Mesodermal cell (in vitro differentiated cells): ENCODE results near the gene MRPS9.

Experiments
- H3K27ac ChIP-seq: 2 replicates; pipeline ENCODE4 v1.7.0; 2013; ENCODE audit warnings: mild to moderate bottlenecking, low read depth, low read length, moderate library complexity; ENCODE audit not compliant: severe bottlenecking
- H3K36me3 ChIP-seq: 2 replicates; pipeline ENCODE4 v1.7.1; 2013; ENCODE audit warnings: mild to moderate bottlenecking, low read length, moderate library complexity; ENCODE audit not compliant: control insufficient read depth, insufficient read depth
- H3K4me1 ChIP-seq: one replicate; pipeline ENCODE4 v1.7.1; 2013; ENCODE audit warnings: mild to moderate bottlenecking, low read length; ENCODE audit not compliant: insufficient read depth, control insufficient read depth, poor library complexity, severe bottlenecking
- H3K4me3 ChIP-seq: 2 replicates; pipeline ENCODE4 v1.7.0; 2013; ENCODE audit warnings: low read length, control low read depth, mild to moderate bottlenecking; ENCODE audit not compliant: insufficient read depth, poor library complexity, severe bottlenecking; ENCODE audit errors: extremely low read depth
- H3K9me3 ChIP-seq: 2 replicates; pipeline ENCODE4 v1.7.1; 2013; ENCODE audit warnings: mild to moderate bottlenecking, low read length, moderate library complexity; ENCODE audit not compliant: control insufficient read depth
- WGBS, 2 experiments: methylation state at CpG; one replicate each; pipeline ENCODE4 v1.1.5; 2013; ENCODE audit warnings: missing lambda C conversion rate in 2 of 2; ENCODE audit not compliant: insufficient coverage in 2 of 2; 5-methylcytosine and 5-hydroxymethylcytosine counted together

Gene MRPS9

DNA sequence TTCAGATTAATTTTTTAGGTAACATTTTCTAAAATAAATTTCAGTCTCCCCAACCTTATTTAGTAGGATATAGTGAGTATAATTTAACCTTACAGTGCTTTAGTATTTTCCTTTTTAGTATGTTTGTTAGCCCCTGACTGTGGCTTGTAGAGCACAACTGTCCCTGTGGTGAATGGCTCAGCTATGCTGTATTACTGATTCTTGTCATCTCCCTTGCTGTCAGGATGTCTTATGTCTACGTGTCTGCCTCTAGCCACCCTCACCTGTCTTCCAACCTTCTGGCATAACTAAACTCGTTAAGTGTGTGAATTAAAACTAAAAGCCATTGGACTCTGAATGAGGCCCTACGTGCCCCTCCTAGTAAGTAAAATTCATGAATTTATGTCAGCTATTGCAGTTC is 18.4 kb downstream of the MRPS9 start:
- Histone ChIP-seq H3K4me1 (no peaks in the 10 kb centered on the region), H3K36me3 (peaks cover 3% of the 10 kb centered on the region), H3K9me3 (no peaks in the 10 kb centered on the region), H3K27ac (no peak overlapping the region), H3K4me3 (no peak overlapping the region)
- WGBS, 2 experiments, result 60 to 100% methylated on average over 1 of the region's 3 CpGs

DNA sequence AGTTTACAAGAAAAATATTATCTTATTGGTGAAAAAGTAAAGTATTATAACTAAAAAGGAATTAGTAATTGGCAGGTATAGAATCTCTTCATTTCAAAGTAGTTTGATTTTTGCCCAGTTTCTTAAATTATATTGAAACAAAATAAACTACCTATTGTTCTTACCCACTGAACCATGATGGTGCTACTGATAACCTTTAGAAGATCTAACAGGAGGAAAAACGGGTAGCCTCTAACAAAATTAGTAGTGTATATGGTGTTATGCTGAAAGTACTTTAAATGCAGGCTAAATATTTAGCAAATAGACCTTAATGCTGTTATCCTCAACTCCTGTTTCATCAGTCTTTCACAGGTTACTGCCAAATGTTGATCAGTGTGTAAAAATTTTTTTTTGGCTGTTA is 19.1 kb downstream of the MRPS9 start:
- Histone ChIP-seq H3K4me3 (no peak overlapping the region), H3K36me3 (no peaks in the 10 kb centered on the region), H3K27ac (no peak overlapping the region), H3K4me1 (no peaks in the 10 kb centered on the region), H3K9me3 (no peaks in the 10 kb centered on the region)
- no CpG with 5 or more reads among the region's 1 CpG for WGBS, 2 experiments

DNA sequence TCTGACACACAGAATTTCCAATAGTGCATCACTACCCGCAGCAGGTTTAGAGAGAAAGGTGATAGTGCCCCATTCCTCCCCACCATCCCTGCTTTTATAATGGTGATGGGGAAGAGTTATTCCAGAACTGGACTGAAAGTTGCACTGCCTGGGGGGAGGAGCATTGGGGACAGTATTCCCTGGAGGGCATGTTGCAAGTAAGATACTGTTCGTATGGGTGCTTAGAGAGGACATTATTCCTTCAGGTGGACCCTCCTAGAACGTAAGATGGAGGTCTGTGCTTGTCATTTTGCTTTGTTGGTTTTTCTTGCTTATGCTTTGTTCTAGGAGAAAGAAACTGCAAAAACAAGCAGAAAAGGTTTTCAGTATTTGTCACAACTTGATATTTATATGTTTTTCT is 23.7 kb downstream of the MRPS9 start:
- no peaks in the 10 kb centered on the region for H3K4me1 ChIP-seq
- no peak overlapping the region for H3K27ac ChIP-seq
- H3K4me3 ChIP-seq, result no peak overlapping the region
- 73 to 93% methylated on average over 2 of the region's 3 CpGs for WGBS, 2 experiments
- H3K9me3 ChIP-seq, result no peaks in the 10 kb centered on the region
- H3K36me3 ChIP-seq, result no peaks in the 10 kb centered on the region

DNA sequence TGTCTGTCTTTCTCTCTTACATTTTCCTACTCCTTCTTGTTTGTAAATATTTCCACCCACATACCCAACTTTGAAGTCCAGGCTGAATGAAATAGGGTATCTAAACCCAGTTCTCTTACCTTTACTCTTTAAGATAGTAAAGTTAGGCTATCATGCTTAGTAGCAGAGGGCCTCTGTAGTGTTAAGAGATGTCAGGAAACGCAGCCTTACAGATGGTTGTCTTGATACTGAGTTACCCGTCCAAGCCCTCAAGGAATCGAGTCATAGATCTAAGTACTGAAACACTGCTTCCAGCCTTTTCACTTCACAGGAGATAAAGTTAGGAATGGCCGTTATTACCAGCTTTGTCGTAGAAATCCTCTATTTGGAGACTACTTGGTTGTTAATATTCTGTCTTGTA is 24.3 kb downstream of the MRPS9 start:
- Histone ChIP-seq H3K36me3 (no peaks in the 10 kb centered on the region), H3K4me1 (no peaks in the 10 kb centered on the region), H3K4me3 (no peak overlapping the region), H3K9me3 (no peaks in the 10 kb centered on the region), H3K27ac (no peak overlapping the region)
- WGBS, 2 experiments, result 60 to 78% methylated on average over 1 to 2 of the region's 5 CpGs

DNA sequence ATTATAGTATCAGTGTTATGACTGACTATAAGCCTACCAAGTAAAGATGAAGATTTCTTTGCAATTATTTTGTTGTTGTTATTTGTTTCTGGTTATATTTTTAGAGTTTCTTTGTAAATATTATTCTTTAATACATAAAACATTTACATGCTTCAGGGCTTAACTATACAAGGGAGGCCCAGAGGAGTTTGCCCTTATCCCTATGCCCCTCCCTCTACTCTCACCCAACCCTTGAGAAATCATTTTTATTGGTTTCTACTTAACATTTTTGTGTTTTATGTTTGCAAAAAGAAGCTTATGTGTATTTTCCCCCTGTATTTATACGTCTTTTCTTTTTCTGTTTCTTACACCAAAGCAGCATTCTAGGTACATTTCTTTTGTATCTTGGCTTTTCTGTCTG is 30.5 kb downstream of the MRPS9 start:
- Histone ChIP-seq H3K9me3 (no peaks in the 10 kb centered on the region), H3K36me3 (no peaks in the 10 kb centered on the region)
- no CpG with 5 or more reads among the region's 1 CpG for WGBS, 2 experiments

DNA sequence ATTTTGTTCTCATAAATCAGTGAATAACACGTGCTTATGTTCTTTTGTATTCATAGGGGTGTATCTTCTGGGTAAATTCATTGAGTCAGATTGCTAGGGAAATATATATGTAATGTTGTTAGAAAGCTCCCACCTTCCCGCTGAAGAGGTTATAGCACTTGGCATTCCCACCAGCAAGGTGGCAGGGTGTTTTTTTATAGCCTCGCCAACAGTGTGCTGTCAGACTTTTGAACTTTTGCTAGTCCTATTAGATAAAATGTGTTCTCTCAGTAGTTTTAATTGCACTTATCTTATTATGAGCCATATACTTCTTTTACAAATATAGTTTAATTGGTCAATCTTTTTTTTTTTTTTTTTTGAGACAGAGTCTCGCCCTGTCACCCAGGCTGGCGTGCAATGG is 31.0 kb downstream of the MRPS9 start:
- no peaks in the 10 kb centered on the region for H3K9me3 ChIP-seq
- H3K27ac ChIP-seq, result no peak overlapping the region
- 79 to 89% methylated on average over 2 to 3 of the region's 5 CpGs for WGBS, 2 experiments
- no peaks in the 10 kb centered on the region for H3K4me1 ChIP-seq
- no peaks in the 10 kb centered on the region for H3K36me3 ChIP-seq
- H3K4me3 ChIP-seq, result no peak overlapping the region

More for the DNA sequence above, 30.5 kb downstream of the MRPS9 start:
- H3K27ac ChIP-seq, result no peak overlapping the region
- no peaks in the 10 kb centered on the region for H3K4me1 ChIP-seq
- H3K4me3 ChIP-seq, result no peak overlapping the region

DNA sequence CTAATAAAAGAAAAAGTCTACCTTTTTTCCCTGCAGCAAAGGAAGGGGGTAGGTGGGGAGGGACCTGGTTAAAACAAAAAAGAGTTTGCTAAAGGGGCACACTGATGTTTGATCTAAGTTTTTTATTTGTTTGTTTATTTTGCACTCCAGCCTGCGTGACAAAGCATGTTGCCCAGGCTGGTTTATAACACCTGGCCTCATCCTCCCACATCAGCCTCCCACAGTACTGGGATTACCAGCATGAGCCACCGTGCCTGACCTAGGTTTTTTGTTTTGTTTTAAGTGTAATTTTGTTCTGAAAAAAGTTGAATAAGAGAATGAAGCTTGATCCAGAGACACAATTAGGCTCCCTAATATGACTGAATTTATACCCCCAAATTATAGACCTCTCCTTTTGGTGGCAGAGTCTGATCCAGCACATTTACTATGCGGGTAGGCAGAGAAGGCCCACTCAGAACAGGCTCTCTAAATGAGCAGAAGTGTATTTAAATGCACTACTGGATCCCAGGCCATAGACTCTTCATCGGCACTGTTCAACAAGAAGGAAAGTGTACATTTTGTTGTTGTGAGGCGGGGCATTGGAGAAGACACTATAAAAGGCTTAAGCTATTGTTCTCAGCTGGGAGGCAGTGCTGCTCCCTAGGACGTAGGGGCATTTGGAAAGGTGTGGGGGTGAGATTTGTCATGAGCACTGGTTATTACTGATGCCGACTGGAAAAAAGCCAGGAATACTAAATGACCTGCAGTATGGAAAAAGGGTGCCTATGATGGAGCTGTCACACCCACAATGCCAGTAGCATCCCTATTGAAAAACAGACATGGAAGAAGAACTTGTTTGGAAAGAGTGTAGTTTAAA is 32.4 kb downstream of the MRPS9 start:
- 86 to 90% methylated on average over 4 to 5 of the region's 7 CpGs for WGBS, 2 experiments
- Histone ChIP-seq H3K27ac (no peak overlapping the region), H3K9me3 (no peaks in the 10 kb centered on the region), H3K4me3 (no peak overlapping the region), H3K36me3 (peaks cover 4% of the 10 kb centered on the region), H3K4me1 (no peaks in the 10 kb centered on the region)

DNA sequence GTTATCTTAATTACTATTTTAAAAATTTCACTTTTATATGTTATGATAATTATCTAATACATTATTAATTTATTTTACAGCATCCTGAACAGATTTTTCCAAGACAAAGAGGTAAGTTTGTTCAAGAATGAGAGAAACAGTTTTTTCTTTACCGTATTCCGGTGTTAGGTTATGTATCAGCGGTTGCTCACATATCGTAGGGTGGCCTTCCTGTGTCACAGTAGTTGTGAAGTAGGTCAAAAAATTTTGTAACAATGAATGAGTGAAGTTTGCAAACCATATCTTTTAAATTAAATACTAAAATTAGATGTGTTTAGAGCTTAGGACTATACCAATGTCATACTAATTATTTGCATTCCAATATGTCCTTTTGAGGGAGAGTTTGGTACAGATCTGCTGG is 33.5 kb downstream of the MRPS9 start:
- WGBS, 2 experiments, result 100% methylated on average over 2 of the region's 4 CpGs; no CpG with 5 or more reads in 1 of the 2 experiments
- H3K4me3 ChIP-seq, result no peak overlapping the region
- peaks cover 4% of the 10 kb centered on the region for H3K36me3 ChIP-seq
- no peak overlapping the region for H3K27ac ChIP-seq
- H3K4me1 ChIP-seq, result no peaks in the 10 kb centered on the region
- H3K9me3 ChIP-seq, result no peaks in the 10 kb centered on the region

DNA sequence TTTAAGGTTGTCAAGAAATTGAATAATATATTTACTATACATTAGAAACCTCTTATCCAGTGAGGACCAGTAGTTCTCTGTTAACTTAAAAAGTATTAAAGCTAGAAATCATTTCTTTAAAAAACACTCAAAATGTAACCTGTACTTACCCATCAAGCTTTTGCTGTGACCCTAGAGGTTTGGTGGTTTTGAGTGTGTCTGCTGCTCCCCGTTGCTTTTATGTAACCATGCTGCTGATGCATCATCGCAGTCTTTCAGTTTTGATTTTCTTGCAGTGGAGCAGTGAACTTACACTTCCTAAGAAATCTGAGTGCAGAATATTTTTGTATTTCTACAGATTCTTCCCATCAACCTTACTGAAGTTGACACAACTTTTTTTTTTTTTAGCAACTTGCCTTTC is 34.2 kb downstream of the MRPS9 start:
- 80% methylated on average over 1 of the region's 2 CpGs; no CpG with 5 or more reads in 1 of the 2 experiments for WGBS, 2 experiments
- H3K9me3 ChIP-seq, result no peaks in the 10 kb centered on the region
- no peak overlapping the region for H3K4me3 ChIP-seq
- peaks cover 4% of the 10 kb centered on the region for H3K36me3 ChIP-seq
- no peak overlapping the region for H3K27ac ChIP-seq
- no peaks in the 10 kb centered on the region for H3K4me1 ChIP-seq

DNA sequence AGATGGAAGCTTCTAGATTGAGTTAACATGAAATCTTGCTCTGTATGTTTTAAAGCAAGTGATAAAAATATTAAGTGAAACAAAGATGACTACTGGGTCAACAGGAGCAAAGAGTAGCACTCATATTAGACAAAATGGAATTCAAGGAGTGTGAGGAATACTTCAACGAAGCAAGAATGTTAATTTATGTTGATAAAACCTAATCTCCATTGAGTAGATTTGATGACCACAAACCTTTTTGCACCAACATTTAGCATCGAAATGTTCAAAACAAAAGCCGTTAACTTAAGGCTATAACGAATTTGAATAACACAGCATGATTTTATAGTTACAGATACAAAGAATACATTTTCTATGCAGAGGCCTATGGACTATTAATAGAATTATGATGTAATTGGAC is 35.7 kb downstream of the MRPS9 start:
- no CpG with 5 or more reads among the region's 4 CpGs for WGBS, 2 experiments
- Histone ChIP-seq H3K36me3 (peaks cover 4% of the 10 kb centered on the region), H3K9me3 (no peaks in the 10 kb centered on the region), H3K27ac (no peak overlapping the region), H3K4me3 (no peak overlapping the region), H3K4me1 (peaks cover under 1% of the 10 kb centered on the region)

DNA sequence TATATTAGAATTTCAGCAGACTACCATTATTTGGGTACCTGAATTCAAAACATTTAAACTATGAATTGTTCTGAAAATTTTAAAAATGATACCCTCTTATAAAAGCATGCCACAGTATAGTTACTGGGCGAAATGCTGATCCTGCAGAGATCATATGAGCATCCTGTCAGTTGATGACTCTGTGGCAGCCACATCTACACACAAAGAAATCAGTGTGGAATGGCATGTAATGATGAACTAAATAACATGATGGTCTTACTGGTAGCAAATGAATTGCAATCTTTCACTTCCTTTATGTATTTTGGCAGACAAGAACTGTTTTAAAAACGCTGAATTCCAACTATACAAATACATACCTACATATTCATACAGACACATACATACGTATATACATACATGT is 38.3 kb downstream of the MRPS9 start:
- no CpG with 5 or more reads among the region's 3 CpGs for WGBS, 2 experiments
- Histone ChIP-seq H3K4me1 (peaks cover 4% of the 10 kb centered on the region), H3K27ac (no peak overlapping the region), H3K9me3 (no peaks in the 10 kb centered on the region), H3K4me3 (no peak overlapping the region), H3K36me3 (peaks cover 4% of the 10 kb centered on the region)
